A549 (cell line): ENCODE data around the gene RNU4-1. TPM values are rescaled to one million over a fixed set of nuclear protein-coding genes. Genes with fewer than 3 reads are reported as not detected.

Experiments
- ATAC-seq, 2 experiments: fragments of 200-7000 bp in 1 of 2; fragments of >200 bp in 1 of 2; cut with Nextera tagmentation in 1 of 2; cut with Tn5 transposase in 1 of 2; 3 replicates each; pipeline versions ENCODE4 v1.8.0 to v1.9.1; 2018 to 2020; ENCODE audit warnings: mild to moderate bottlenecking in 1 of 2, moderate library complexity in 1 of 2
- CTCF ChIA-PET: fragments of 300-600 bp; sonication (Branson Sonifier 250); formaldehyde crosslinking; extraction: SDS; loops from one replicate; lab custom pipeline; 2021; ENCODE audit warnings: antibody characterized with exemption, inconsistent platforms; lab: Yijun Ruan, JAX
- POLR2A ChIA-PET: fragments of 350-600 bp; formaldehyde crosslinking; extraction: SDS; loops from one replicate; lab custom pipeline; 2021; ENCODE audit warnings: antibody characterized with exemption, inconsistent platforms; lab: Yijun Ruan, JAX
- DNase-seq, 2 experiments: peaks; one replicate each; pipeline versions ENCODE4 v3.0.0 to v3.0.0-alpha.2; 2011 to 2016; ENCODE audit warnings: low read depth in 1 of 2, low spot score in 1 of 2
- FAIRE-seq: peaks from 2 replicates; lab custom pipeline; 2011; peaks lifted over from hg19 to GRCh38; lab: Jason Lieb, UNC
- H3K27ac ChIP-seq, 2 experiments: fragments of >200 bp; sonication (Bioruptor Twin); formaldehyde crosslinking; 3 replicates each; pipeline ENCODE4 v1.5.1; 2016 to 2017
- H3K4me1 ChIP-seq: fragments of >200 bp; sonication (Bioruptor Twin); formaldehyde crosslinking; 3 replicates; pipeline ENCODE4 v1.6.1; 2016
- H3K4me2 ChIP-seq: fragments of >200 bp; sonication (Bioruptor Twin); formaldehyde crosslinking; 3 replicates; pipeline ENCODE4 v1.6.1; 2016
- H3K4me3 ChIP-seq: fragments of >200 bp; sonication (Bioruptor Twin); formaldehyde crosslinking; 3 replicates; pipeline ENCODE4 v1.5.1; 2016
- H3K9me3 ChIP-seq: fragments of >200 bp; sonication (Bioruptor Twin); formaldehyde crosslinking; 3 replicates; pipeline ENCODE4 v1.6.1; 2016
- EHMT2 ChIP-seq: fragments of 200-600 bp; sonication (generic); IDR thresholded peaks from 2 replicates; pipeline ENCODE4 v1.6.1; 2016; ENCODE audit warnings: antibody characterized with exemption, low read depth, mild to moderate bottlenecking, moderate library complexity
- EP300 ChIP-seq, 2 experiments: fragments of >200 bp; sonication (Bioruptor Twin); formaldehyde crosslinking; IDR thresholded peaks; 2 replicates in 1 of 2; 3 replicates in 1 of 2; pipeline ENCODE4 v1.6.1; 2016 to 2017
- ESRRA ChIP-seq: fragments of 150-350 bp; IDR thresholded peaks from 2 replicates; pipeline ENCODE4 v1.6.1; 2014; ENCODE audit warnings: mild to moderate bottlenecking, low read length, borderline replicate concordance
- HES2 ChIP-seq: fragments of >200 bp; sonication (Bioruptor Twin); formaldehyde crosslinking; IDR thresholded peaks from 2 replicates; pipeline ENCODE4 v1.6.1; 2016
- HEYL ChIP-seq: fragments of 250-450 bp; sonication (Bioruptor Pico); IDR thresholded peaks from 2 replicates; pipeline ENCODE4 v1.8.0; 2021; ENCODE audit warnings: mild to moderate bottlenecking, moderate library complexity
- HOXB13 ChIP-seq: fragments of 250-450 bp; sonication (Bioruptor Pico); IDR thresholded peaks from 2 replicates; pipeline ENCODE4 v1.5.0; 2020; ENCODE audit warnings: low read depth, mild to moderate bottlenecking, moderate library complexity
- HOXB5 ChIP-seq: fragments of 250-450 bp; sonication (Bioruptor Pico); IDR thresholded peaks from 2 replicates; pipeline ENCODE4 v1.5.0; 2020; ENCODE audit warnings: mild to moderate bottlenecking, moderate library complexity
- JUNB ChIP-seq: fragments of >200 bp; sonication (Bioruptor Twin); formaldehyde crosslinking; IDR thresholded peaks from 2 replicates; pipeline ENCODE4 v1.6.1; 2016
- MYC ChIP-seq: IDR thresholded peaks from 2 replicates; pipeline ENCODE4 v1.6.1; 2012; ENCODE audit warnings: mild to moderate bottlenecking, inconsistent platforms, low read length, improper control_type of control experiment, borderline replicate concordance
- POLR2AphosphoS2 ChIP-seq: conservative IDR thresholded peaks from 2 replicates; pipeline ENCODE4 v1.6.1; 2012; ENCODE audit warnings: low read length, improper control_type of control experiment, inconsistent platforms
- RAD21 ChIP-seq, 2 experiments: fragments of >200 bp in 1 of 2; sonication (Bioruptor Twin) in 1 of 2; formaldehyde crosslinking in 1 of 2; IDR thresholded peaks in 1 of 2; conservative IDR thresholded peaks in 1 of 2; 2 replicates in 1 of 2; 3 replicates in 1 of 2; pipeline ENCODE4 v1.6.1; 2012 to 2018; ENCODE audit warnings: inconsistent platforms in 1 of 2
- SMC3 ChIP-seq: fragments of >200 bp; sonication (Bioruptor Twin); formaldehyde crosslinking; IDR thresholded peaks from 3 replicates; pipeline ENCODE4 v1.6.1; 2018; ENCODE audit warnings: inconsistent platforms
- ZC3H11A ChIP-seq: fragments of 450-650 bp; IDR thresholded peaks from 2 replicates; pipeline ENCODE4 v1.6.1; 2014; ENCODE audit warnings: antibody characterized with exemption, mild to moderate bottlenecking
- ZFP36 ChIP-seq: fragments of 450-650 bp; IDR thresholded peaks from 2 replicates; pipeline ENCODE4 v1.6.1; 2014; ENCODE audit warnings: borderline replicate concordance; ENCODE audit not compliant: partially characterized antibody
- WGBS: methylation state at CpG from one replicate; pipeline ENCODE4 v1.1.6; 2017; ENCODE audit errors: missing lambda C conversion rate; 5-methylcytosine and 5-hydroxymethylcytosine counted together
- polyA plus RNA-seq, 4 experiments: library from polyadenylated mRNA; depleted of rRNA in 3 of 4; stranded (reverse); fragments of >200 nt; fragmentation: RNase III in 1 of 4; extraction: RNeasy Plus Mini Kit Qiagen cat#74134 plus additional on column Dnase treatment in 1 of 4; gene quantifications; 2 replicates in 3 of 4; 3 replicates in 1 of 4; pipeline ENCODE4 v1.2.3, GENCODE V29; 2011 to 2017
- TF ChIP-seq, protein P1 (sequence below): IDR thresholded peaks from 2 replicates; pipeline ENCODE4 v1.6.1; 2012

The RNU4-1 gene
- polyA plus RNA-seq, 2 of the 4 experiments (the other 2 are of a cell fraction): not detected

- whole genome bisulfite sequencing: 96% methylated on average over 5 of the region's 5 CpGs
- H3K4me1 ChIP-seq: peaks cover 76% of the 10 kb centered on the region
- no peak for DNase-seq
- POLR2A ChIA-PET: interaction anchor here (1.3 to 4.9 kb wide), 4 partner anchors 10 to 60 kb away, joined by 3 to 47 read pairs (median 26); partner anchors contain the start of gene RPLP0
- TF ChIP-seq HEYL (CRISPR knock-in tag) (no peak), EHMT2 (no peak), HOXB13 (no peak), HOXB5 (CRISPR knock-in tag) (no peak), ESRRA (no peak), RAD21 (conservative IDR thresholded peaks at IDR 0.05 in 1 of 2, IDR thresholded peaks at IDR 0.05 in 1 of 2) (no peak), JUNB (no peak), ZC3H11A (no peak)
- TF ChIP-seq, protein P1, sequence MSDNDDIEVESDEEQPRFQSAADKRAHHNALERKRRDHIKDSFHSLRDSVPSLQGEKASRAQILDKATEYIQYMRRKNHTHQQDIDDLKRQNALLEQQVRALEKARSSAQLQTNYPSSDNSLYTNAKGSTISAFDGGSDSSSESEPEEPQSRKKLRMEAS: no peak
- TF ChIP-seq, all 56 proteins: peak for 0
- Histone ChIP-seq H3K9me3 (no peaks in the 10 kb centered on the region), H3K4me2 (no peak overlapping the region), H3K4me3 (no peak overlapping the region), H3K27ac (peak overlapping the region in 1 of 2 experiments; percentile 6; a peak in 1 of 6 replicates)
- ATAC-seq (no peak), FAIRE-seq (no peak)
- CTCF ChIA-PET: interaction anchor here (0.9 to 43.7 kb wide), 3 partner anchors 16 to 53 kb away, joined by 3 to 1367 read pairs (median 652); no protein-coding TSS in a partner anchor
These were observed 32.4 kb downstream of the RNU4-1 start for GRCh38 chr12:120260607-120261006.

GRCh38 chr12:120259418-120260202, 33.4 kb downstream of the RNU4-1 start:
- ATAC-seq: no peak

GRCh38 chr12:120258323-120258896, 34.6 kb downstream of the RNU4-1 start:
- ChIA-PET POLR2A (interaction anchor here (0.6 kb wide), 2 partner anchors 23 to 57 kb away, joined by 3 read pairs; no protein-coding TSS in a partner anchor), CTCF (interaction anchor here (0.9 to 43.7 kb wide), 5 partner anchors 8 to 57 kb away, joined by 3 to 1367 read pairs (median 5); partner anchors contain the start of gene RPLP0)
- 89% methylated on average over 5 of the region's 5 CpGs for WGBS
- Histone ChIP-seq H3K27ac (peak overlapping the region in 1 of 2 experiments; percentile 42; a peak in 1 of 6 replicates), H3K4me1 (peaks cover 64% of the 10 kb centered on the region), H3K4me3 (no peak overlapping the region), H3K4me2 (no peak overlapping the region), H3K9me3 (no peaks in the 10 kb centered on the region)
- no peak for DNase-seq
- FAIRE-seq: no peak
- no peak for ATAC-seq
- no peak for TF ChIP-seq ZFP36
- TF ChIP-seq POLR2AphosphoS2: no peak
- no peak for TF ChIP-seq EP300 (IDR thresholded peaks at IDR 0.05)

More at GRCh38 chr12:120259418-120260202, 33.4 kb downstream of the RNU4-1 start:
- 87% methylated on average over 8 of the region's 8 CpGs for WGBS
- DNase-seq (no peak), FAIRE-seq (no peak)
- TF ChIP-seq EHMT2 (no peak), SMC3 (no peak), HES2 (no peak), MYC (no peak), POLR2AphosphoS2 (no peak), HOXB13 (no peak)
- Histone ChIP-seq H3K4me3 (no peak overlapping the region), H3K9me3 (no peaks in the 10 kb centered on the region), H3K4me2 (no peak overlapping the region), H3K4me1 (peaks cover 76% of the 10 kb centered on the region), H3K27ac (peak overlapping the region in 1 of 2 experiments; percentile 53; a peak in 3 of 6 replicates)
- ChIA-PET CTCF (interaction anchor here (30.1 to 43.7 kb wide), 2 partner anchors 15 to 35 kb away, joined by 652 to 1367 read pairs; no protein-coding TSS in a partner anchor), POLR2A (interaction anchor here (0.5 to 4.9 kb wide), 2 partner anchors 13 to 59 kb away, joined by 8 to 40 read pairs; partner anchors contain the start of gene RPLP0)
